ENCODE results near the gene KCTD19.
A peak's percentile ranks its signal among the peaks of the same experiment; 100 is the strongest.

KCTD19 gene

GRCh38 chr16:67257486-67258160 is 68.9 kb downstream of the KCTD19 start:
- DNase-seq: no peak

DNA sequence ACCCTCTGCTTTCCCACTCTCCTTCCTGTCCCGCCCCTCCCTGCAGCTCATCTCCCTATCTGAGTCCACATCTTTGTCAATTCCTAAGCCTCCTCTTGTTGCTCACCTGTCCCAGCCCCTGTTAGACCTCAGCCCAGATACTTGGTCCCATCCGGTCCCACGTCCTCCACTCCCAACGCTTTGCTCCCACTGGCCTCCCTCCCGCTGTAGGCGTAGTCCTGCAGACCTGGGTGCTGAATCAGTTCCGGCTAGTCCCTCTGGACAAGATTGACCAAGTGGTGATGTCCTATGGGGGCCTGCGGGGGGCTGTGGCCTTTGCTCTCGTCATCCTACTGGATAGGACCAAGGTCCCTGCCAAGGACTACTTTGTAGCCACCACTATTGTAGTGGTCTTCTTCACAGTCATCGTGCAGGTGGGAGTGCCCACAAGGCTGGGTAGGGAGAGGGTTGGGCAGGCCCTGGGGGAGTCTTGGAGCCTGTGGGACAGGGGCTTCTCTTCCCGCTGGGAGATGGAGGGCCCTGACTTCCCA is 69.8 kb downstream of the KCTD19 start:
- no peak for DNase-seq

DNA sequence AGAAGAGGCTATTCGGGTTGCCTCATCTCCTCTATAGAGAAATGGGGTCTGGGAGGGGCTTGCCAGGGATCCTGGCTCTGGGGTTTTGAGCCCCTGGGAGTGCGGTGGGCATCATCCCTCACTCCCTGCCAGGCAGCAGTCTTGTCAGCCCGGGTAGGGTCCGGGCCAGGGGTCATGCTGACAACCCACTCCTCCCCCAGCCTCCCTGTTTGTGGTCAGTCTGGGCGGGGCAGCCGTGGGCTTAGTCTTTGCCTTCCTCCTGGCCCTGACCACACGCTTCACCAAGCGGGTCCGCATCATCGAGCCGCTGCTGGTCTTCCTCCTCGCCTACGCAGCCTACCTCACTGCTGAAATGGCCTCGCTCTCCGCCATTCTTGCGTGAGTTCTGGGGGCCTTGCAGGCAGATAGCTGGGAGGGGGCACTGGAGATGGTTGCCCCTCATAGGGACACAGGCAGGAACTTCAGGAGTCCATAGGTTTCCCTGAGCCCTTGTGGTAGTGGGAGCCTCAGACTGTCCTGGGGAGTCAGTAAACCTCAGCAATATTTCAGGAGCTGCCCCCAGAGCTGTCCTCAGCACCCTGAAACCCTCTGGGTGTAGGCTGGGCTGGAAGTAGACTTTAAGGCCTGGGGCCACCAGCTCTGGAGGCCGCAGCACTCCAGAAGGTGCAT is 70.9 kb downstream of the KCTD19 start:
- DNase-seq: no peak

- peak; percentile 62 for DNase-seq
Observed at GRCh38 chr16:67254801-67255552, 71.6 kb downstream of the KCTD19 start.

DNA sequence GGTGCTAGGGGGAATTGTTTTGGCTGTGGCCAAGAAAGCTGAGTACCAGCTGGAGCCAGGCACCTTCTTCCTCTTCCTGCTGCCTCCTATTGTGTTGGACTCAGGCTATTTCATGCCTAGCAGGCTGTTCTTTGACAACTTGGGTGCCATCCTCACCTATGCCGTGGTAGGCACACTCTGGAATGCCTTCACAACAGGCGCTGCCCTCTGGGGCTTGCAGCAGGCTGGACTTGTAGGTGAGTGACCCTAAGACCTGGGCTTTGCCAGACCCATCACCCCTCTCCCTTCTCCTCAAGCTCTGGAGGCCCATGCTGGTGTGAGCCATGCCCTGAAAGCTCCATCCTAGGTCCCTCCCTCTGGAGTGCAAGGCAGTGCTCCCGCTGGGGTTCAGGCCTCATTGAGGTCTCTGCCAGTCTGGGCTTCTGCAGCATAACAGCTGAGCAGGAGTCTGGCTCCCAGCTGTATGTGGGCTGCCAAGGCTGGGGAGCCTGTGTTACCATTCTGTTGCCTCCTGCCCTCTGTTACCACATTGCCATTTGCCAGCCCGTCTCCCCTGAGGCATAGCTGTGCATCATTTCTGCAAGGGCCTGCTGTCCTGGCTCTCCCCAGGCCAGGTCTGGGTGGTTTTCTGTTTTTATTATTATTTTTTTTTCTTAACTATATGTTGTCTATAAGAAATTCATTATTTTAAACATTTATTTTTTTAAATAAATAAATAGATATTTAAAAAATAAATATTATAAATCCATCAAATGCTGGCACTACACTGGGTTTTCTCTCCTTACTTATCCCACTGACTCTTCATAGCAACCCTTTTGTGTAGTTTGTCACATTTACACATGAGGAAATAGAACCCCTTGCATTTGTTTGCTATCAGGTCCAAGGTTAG is 73.7 kb downstream of the KCTD19 start:
- no peak for DNase-seq

GRCh38 chr16:67250045-67250327 is 76.6 kb downstream of the KCTD19 start:
- no peak for DNase-seq

DNA sequence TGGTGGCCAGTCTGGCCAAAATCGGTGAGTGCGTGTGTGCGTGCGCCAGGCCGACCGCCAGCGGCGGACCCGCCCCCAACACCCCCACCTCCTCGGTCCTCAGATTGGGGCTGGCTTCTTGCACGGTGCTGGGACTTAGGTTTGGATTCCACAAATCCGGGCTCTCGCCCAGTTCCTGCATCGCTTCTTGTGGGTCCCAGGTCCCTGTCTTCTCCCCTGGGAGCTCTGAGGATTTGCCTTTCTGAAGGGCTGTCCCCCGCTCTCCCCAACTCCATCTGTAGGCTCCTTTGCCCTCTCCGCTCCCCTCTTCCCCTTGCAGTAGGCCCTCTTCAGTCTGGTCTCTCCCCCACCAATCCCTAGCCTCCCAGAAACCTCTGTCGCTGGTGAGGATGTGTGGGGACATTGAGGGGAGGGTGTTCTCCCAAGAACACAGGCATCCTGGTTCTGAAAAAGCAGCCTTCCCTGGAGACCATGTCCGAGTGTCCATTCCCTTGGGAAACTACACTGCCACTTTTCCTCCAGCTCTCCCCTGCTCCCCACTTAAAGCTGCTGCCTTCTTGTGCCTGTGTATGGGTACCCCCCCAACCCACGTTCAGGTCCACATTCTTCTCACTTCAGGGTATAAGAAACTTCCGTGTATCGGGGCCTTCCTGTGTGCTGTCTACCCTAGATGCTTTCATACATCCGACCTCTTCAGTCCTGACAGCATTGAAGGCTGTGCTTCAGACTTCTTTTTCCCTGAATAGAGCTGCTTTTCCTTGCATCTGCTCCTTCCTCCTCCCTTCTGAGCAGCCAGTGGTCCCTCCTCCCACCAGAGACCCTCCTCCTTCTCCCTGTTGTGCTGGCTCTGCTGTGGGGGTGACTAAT is 77.1 kb downstream of the KCTD19 start:
- no peak for DNase-seq

DNA sequence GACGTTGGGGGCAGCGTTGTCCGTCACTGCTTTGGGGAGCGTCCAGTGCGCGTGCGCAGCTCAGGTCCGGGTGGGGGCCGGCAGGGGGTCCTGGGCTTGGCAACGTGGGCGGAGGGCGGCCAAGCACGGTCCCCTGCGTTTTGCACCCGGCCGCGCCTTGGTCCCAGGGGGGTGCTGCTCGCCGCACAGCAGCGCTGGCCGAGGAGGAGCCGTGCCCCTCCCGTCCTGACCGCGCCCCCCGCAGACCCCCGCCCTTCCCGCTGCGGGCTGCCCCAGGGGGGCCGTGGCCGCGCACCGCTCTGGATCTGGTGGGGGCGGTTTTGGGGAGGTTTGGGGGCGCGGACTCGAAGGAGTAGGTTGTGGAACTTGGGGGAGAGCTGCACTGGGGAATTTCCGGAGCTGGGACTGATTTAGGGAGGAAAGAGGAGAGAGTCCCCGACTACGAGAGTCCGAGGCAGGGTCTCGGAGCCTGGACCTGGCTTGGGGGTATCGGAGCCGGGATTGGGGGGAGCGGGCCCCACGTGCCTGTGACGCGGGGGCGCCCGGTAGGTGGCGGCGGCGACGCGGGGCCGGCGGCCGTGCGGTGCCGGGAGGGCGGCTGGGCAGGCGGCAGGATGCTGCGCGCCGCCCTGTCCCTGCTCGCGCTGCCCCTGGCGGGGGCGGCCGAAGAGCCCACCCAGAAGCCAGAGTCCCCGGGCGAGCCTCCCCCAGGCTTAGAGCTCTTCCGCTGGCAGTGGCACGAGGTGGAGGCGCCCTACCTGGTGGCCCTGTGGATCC is 78.0 kb downstream of the KCTD19 start, which contains the start of gene SLC9A5:
SLC9A5 (plus strand) TSS at position 579 of the 777 bp plus-strand sequence; CDS start at position 615, 36 bp downstream.
- DNase-seq: no peak

GRCh38 chr16:67248073-67248400 is 78.5 kb downstream of the KCTD19 start:
- DNase-seq: peak; percentile 26

DNA sequence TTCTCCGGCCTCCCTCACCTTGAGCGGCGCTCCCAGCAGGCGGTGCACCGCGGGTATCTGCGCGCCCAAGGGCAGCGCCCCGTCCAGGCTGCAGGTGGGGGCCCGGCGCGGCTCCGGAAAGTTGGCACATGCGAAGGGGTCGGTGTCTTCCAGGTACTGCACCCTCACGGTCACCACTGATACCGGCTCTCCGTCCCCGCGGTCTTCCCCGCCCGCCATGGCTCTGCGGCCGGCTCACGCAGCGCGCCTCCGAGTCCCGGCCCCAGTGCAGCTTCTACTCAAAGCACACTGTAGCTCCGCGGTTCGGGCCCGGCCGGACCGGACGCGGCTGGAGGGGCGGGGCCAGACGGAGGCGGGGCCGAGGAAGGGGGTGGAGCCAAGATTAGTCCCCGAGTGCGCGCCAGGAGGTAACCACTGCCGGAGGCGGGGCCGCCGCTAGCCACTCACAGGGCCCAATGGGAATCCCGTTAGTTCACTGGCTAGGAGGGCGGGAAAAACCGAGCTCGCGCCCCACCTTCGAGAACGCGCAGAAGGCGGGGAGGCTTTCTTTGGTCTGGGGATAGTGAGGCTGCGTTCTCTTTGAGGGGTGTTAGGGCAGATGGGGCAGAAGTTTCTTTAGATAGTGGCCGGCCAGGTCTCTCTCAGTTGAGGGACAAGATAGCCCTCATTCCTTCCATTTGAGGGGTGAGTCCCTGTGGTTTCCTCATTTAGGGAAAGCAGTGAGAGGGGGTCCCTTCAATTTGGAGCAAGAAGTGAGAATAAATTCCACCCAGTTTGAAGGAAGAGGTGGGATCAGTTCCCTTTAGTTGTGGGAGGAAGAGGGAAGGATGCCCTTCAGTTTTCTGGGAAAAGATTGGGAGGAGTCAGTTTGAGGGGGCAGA is 79.1 kb downstream of the KCTD19 start, which contains the start of gene FHOD1:
FHOD1 (minus strand) TSS at position 290 of the 881 bp plus-strand sequence; CDS start at position 219, 71 bp downstream.
- DNase-seq: peak; percentile 96

- no peak for DNase-seq
Observed at GRCh38 chr16:67246756-67247191, 79.8 kb downstream of the KCTD19 start.

- DNase-seq: peak; percentile 70
Observed at GRCh38 chr16:67246081-67246755, 80.3 kb downstream of the KCTD19 start.

DNA sequence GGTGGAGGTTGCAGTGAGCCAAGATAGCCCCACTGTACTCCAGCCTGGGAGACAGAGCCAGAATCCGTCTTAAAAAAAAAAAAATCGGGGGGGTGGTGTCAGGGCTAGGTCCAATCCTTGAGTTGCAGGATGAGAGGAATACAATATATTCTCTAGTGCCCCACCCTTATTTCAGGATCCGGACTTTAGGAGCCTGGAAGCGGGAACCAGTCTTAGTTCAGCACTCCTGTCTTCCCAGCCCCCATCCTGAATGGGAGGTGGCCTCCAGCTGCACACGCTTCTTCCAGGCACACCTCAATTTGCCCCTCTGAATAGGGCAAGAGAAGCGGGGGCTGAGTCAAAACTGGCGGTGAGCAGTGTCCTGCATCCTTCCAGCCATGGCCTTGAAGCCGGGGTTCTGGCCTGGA is 80.9 kb downstream of the KCTD19 start:
- DNase-seq: no peak

GRCh38 chr16:67245186-67245585 is 81.4 kb downstream of the KCTD19 start:
- no peak for DNase-seq

GRCh38 chr16:67244387-67245185 is 82.0 kb downstream of the KCTD19 start:
- DNase-seq: peak; percentile 78

- DNase-seq: no peak
Observed at GRCh38 chr16:67243481-67243880, 83.1 kb downstream of the KCTD19 start.

DNA sequence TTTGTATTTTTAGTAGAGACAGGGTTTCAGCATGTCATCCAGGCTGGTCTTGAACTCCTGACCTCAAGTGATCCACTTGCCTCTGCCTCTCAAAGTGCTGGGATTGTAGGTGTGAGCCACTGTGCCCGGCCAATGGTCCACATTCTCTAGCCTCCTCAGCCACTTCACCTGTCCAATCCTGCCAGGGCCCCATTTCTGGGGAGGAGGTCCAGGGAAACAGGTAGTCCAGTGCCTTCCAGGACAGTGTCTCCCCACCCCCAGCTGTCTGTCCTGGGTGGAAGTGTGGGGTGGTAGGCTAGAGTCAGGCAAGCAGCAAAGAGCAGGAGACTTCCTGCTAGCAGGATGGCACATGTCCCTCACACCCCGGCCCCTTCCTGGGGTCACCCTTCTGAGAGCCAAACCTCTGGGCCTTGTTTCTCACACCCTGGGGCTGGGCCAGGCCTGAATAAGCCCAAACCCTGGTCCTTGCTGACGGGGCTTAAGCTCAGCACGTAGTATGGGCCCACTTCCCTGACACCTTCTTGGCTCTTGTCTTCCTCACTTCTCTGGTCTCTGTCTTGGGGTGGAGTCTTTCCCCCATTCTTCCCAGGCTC is 84.3 kb downstream of the KCTD19 start:
- no peak for DNase-seq

Data from hematopoietic multipotent progenitor cell treated with erythropoietin and hydrocortisone succinate and interleukin-3 and kit ligand, for 8 days (in vitro differentiated cells).